KBM-7 (cell line): ENCODE results near the gene SFXN3.

Experiments
- DNase-seq: peaks from one replicate; pipeline ENCODE4 v3.0.0-alpha.2; 2015
- in situ Hi-C: fragments of 300-500 bp; cut with MboI; formaldehyde crosslinking; loops from 2 replicates; pipeline ENCODE4 v1.14.3; 2020; ENCODE audit warnings: low sequenced_read_pairs, low pct_unique_long_range_greater_than_20kb, mixed read lengths

SFXN3 gene

DNA sequence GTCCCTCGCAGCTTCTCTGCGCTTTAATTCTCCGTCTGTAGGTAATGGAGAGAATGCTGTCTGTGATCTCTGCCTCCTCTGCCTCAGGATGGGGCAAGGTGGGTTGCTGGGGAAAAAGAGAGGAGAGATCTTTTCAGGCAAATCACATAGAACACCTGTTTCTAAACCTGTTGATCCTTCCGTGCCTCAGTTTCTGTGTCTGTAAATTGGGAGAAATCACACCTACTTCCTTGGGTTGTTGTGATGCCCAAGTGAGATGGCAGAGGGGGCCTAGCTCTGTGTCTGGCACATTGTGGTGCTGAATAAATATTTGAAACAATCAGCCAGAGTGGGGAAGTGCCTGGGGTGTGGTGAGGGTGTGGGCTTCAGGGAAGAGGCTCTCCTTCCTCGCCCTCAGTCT lies 59.6 kb downstream of the SFXN3 start:
- DNase-seq: no peak
- in situ Hi-C loops: no loop called here
